Renal cortex interstitium (tissue), 11 donors: Measurements from ENCODE around the gene ZNF831. TPM values are rescaled to one million over a fixed set of nuclear protein-coding genes. Genes with fewer than 3 reads are reported as not detected.
A peak's percentile ranks its signal among the peaks of the same experiment; 100 is the strongest.

ENCODE experiments used
- DNase-seq, 11 donors: peaks; one replicate each; pipeline ENCODE4 v3.0.0-alpha.2; 2013; ENCODE audit warnings: low read depth in 9 of 11, low spot score in 4 of 11; ENCODE audit errors: extremely low read depth in 1 of 11
- polyA plus RNA-seq, 3 donors: library from polyadenylated mRNA; unstranded; fragments of 120-200 nt; gene quantifications; one replicate each; pipeline ENCODE4 v1.2.1, GENCODE V29; 2013; ENCODE audit not compliant: insufficient read length in 3 of 3

ZNF831 gene
- polyA plus RNA-seq, 3 donors, result 0.08 to 0.11 (median 0.10) TPM

GRCh38 chr20:59173938-59174491, 10.4 kb downstream of the ZNF831 start:
- DNase-seq, result no peak

GRCh38 chr20:59175002-59175401, 11.4 kb downstream of the ZNF831 start:
- DNase-seq, result no peak

GRCh38 chr20:59175861-59176260, 12.2 kb downstream of the ZNF831 start:
- DNase-seq, result no peak

GRCh38 chr20:59176812-59177211, 13.2 kb downstream of the ZNF831 start:
- DNase-seq, result no peak

GRCh38 chr20:59177266-59178250, 13.9 kb downstream of the ZNF831 start:
- DNase-seq, result no peak

GRCh38 chr20:59178983-59179595, 15.5 kb downstream of the ZNF831 start:
- no peak for DNase-seq

- no peak for DNase-seq
These were observed 16.4 kb downstream of the ZNF831 start for GRCh38 chr20:59179988-59180387.

- no peak for DNase-seq
These were observed 18.3 kb downstream of the ZNF831 start for GRCh38 chr20:59181936-59182335.

- no peak for DNase-seq
These were observed 18.9 kb downstream of the ZNF831 start for GRCh38 chr20:59182401-59183044.

- no peak for DNase-seq
These were observed 20.1 kb downstream of the ZNF831 start for GRCh38 chr20:59183751-59184150.

GRCh38 chr20:59184880-59185447, 21.3 kb downstream of the ZNF831 start:
- DNase-seq, result no peak

GRCh38 chr20:59185809-59186208, 22.2 kb downstream of the ZNF831 start:
- peak in 1 of 11 donors; percentile 8 for DNase-seq

GRCh38 chr20:59190466-59190865, 26.8 kb downstream of the ZNF831 start:
- no peak for DNase-seq

- DNase-seq, result no peak
These were observed 27.6 kb downstream of the ZNF831 start for GRCh38 chr20:59191036-59191755.

- DNase-seq, result no peak
These were observed 28.3 kb downstream of the ZNF831 start for GRCh38 chr20:59191756-59192532.

- no peak for DNase-seq
These were observed 28.9 kb downstream of the ZNF831 start for GRCh38 chr20:59192533-59192896.

GRCh38 chr20:59193325-59193724, 29.7 kb downstream of the ZNF831 start:
- no peak for DNase-seq
